ENCODE data around the gene RSBN1. TPM values are rescaled to one million over a fixed set of nuclear protein-coding genes. Genes with fewer than 3 reads are reported as not detected.
A peak's percentile ranks its signal among the peaks of the same experiment; 100 is the strongest.

RSBN1 gene
- total RNA-seq = 10 to 100 TPM in 5 of 9 donors, 1 to 10 TPM in 4; 7.8 to 17.8 (median 10.6) TPM
- polyA plus RNA-seq = 1 to 10 TPM; 2.5 to 3.7 TPM
- long read RNA-seq, donor 1, full-length matches to known transcripts = 7 of 14 reads
- long read RNA-seq, donor 1, partial matches to known transcripts = 7 of 14 reads
- long read RNA-seq, donor 1, other reads (novel, unspliced or antisense) = 0 of 14 reads
- long read RNA-seq, donor 2, full-length matches to known transcripts = 8 of 9 reads
- long read RNA-seq, donor 2, partial matches to known transcripts = 1 of 9 reads
- long read RNA-seq, donor 2, other reads (novel, unspliced or antisense) = 0 of 9 reads
- long read RNA-seq, donor 3, full-length matches to known transcripts = 1 of 6 reads
- long read RNA-seq, donor 3, partial matches to known transcripts = 4 of 6 reads
- long read RNA-seq, donor 3, other reads (novel, unspliced or antisense) = 1 of 6 reads

DNA sequence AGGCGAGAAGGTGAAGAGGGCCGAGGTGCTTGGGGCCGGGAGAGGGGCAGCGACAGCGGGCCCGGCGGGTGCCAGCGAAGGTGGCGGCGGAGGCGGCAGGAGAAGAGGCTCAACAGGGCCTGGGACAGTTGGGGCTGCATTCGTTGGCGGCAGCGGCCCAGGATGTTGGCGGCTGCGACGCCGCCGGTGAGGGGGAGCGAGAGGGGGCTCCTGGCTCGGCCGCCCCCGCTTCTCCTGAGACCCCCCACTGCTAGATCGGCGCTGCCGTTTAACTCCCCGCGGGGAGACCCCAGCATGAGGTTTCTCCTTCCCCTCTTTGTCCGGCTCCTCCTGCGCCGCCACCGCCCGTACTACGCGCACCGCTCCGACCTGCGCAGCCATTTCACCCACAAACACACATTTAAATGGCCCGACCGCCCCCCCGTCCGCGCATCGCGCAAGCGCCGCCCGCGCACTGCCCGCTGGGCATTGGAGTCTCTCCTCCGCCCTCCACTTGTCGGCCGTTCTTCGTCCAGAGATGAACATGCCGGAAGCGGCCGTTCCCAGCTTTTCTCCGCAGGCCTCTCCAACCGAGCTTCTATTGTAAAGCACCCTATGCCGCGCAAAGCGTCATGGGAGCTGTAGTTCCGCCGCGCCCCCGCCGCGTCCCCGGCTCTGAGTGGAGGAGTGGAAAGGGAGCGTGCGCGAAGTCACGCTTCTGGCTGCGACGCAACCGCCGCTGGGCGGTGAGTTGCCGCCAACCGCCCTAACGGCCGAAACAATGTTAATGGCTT lies at the start of gene RSBN1:
Gene RSBN1, minus strand, starts transcription at position 589 of the 773 bp plus-strand sequence. Its CDS starts 64 bp downstream, at position 525.
- H3K27ac ChIP-seq = peak within 1 kb of the TSS; percentile 81 to 98 (median 93)
- ATAC-seq (peak; percentile 97 to 99 (median 98)), DNase-seq (peak; percentile 99)
- intact Hi-C loops (cut with DNase I) = loop anchor here (1.0 to 5.0 kb wide), 5 partner anchors 53 to 116 kb away; partner anchors contain the start of genes PHTF1 (in 10 of the 10), AP4B1 (in 3 of the 10) and DCLRE1B (in 1 of the 10)
- 0% methylated on average over 35 to 82 of the region's 82 CpGs for WGBS, 4 donors
- peaks cover 0 to 5% (median 0%) of the 10 kb centered on the region in 9 donors for H3K36me3 ChIP-seq
- TF ChIP-seq, protein P1, sequence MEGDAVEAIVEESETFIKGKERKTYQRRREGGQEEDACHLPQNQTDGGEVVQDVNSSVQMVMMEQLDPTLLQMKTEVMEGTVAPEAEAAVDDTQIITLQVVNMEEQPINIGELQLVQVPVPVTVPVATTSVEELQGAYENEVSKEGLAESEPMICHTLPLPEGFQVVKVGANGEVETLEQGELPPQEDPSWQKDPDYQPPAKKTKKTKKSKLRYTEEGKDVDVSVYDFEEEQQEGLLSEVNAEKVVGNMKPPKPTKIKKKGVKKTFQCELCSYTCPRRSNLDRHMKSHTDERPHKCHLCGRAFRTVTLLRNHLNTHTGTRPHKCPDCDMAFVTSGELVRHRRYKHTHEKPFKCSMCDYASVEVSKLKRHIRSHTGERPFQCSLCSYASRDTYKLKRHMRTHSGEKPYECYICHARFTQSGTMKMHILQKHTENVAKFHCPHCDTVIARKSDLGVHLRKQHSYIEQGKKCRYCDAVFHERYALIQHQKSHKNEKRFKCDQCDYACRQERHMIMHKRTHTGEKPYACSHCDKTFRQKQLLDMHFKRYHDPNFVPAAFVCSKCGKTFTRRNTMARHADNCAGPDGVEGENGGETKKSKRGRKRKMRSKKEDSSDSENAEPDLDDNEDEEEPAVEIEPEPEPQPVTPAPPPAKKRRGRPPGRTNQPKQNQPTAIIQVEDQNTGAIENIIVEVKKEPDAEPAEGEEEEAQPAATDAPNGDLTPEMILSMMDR (IDR thresholded peaks at IDR 0.05) = peak in 4 of 12 donors; percentile 7 to 29 (median 26)
- peak; percentile 91 to 95 for TF ChIP-seq POLR2A (IDR thresholded peaks at IDR 0.05)
- H3K4me3 ChIP-seq = peak within 1 kb of the TSS; percentile 73 to 99 (median 88)
- peaks cover 3 to 37% (median 24%) of the 10 kb centered on the region in 12 donors for H3K4me1 ChIP-seq
- H3K9me3 ChIP-seq = no peaks in the 10 kb centered on the region
- no peaks in the 10 kb centered on the region for H3K27me3 ChIP-seq

DNA sequence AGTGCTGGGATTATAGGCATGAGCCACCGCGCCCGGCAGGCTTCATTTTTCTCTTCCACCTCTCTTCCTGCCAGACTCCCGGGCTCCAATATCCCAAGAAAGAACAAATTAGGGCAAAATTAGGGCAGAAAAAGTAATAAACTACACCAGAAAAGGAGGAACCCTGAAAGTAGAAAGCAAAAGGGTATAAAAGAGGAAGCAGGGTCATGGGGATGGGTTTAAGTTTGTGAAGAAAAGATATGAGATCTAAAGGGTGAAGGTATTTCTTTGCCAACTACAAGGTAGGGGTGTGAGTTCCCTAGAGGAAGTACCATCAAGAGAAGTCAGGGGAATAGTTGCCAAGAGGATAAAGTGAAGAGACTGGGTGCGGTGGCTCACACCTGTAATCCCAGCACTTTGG lies 49.4 kb upstream of the RSBN1 start:
- Histone ChIP-seq H3K27me3 (no peaks in the 10 kb centered on the region), H3K4me3 (no peak overlapping the region), H3K36me3 (peaks cover 0 to 4% (median 0%) of the 10 kb centered on the region in 9 donors), H3K27ac (no peak overlapping the region), H3K9me3 (no peaks in the 10 kb centered on the region), H3K4me1 (peaks cover 0 to 49% (median 0%) of the 10 kb centered on the region in 12 donors)
- 88 to 91% (median 89%) methylated on average over 5 of the region's 5 CpGs for WGBS, 4 donors
- ATAC-seq (no peak), DNase-seq (no peak)
- intact Hi-C loops (cut with DNase I) = no loop called here
- TF ChIP-seq, protein P1 (IDR thresholded peaks at IDR 0.05) = no peak
- no peak for TF ChIP-seq POLR2A (IDR thresholded peaks at IDR 0.05)

DNA sequence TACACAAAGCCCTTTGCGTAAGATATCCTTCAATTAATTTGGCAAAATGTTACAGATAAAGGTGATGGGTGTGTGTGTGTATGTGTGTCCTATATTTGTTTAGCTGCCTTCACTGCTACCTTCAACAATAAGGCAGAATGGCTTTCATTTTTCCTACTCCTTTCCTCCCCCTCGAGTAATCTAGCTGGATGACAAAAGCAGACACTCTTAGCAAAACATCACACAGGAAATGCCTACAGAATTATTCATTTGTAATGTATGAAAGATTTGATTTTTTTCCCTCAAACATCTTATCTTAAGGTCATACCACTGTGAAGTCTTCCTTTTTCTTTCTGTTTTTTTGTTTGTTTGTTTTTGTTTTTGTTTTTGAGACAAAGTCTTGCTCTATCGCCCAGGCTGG lies 48.6 kb upstream of the RSBN1 start:
- TF ChIP-seq, protein P1 (IDR thresholded peaks at IDR 0.05) = no peak
- no peak for TF ChIP-seq POLR2A (IDR thresholded peaks at IDR 0.05)
- no peaks in the 10 kb centered on the region for H3K9me3 ChIP-seq
- WGBS, 4 donors = 51 to 62% (median 58%) methylated on average over 3 of the region's 3 CpGs
- no peak overlapping the region for H3K4me3 ChIP-seq
- H3K4me1 ChIP-seq = peaks cover 0 to 49% (median 0%) of the 10 kb centered on the region in 12 donors
- intact Hi-C loops (cut with DNase I) = no loop called here
- H3K27me3 ChIP-seq = no peaks in the 10 kb centered on the region
- H3K36me3 ChIP-seq = peaks cover 0 to 4% (median 0%) of the 10 kb centered on the region in 9 donors
- DNase-seq (no peak), ATAC-seq (no peak)
- H3K27ac ChIP-seq = peak overlapping the region in 1 of 12 donors; percentile 43
